ENCODE data around the gene HMGB4. TPM values are rescaled to one million over a fixed set of nuclear protein-coding genes. Genes with fewer than 3 reads are reported as not detected.

Gene HMGB4
- total and polyA plus RNA-seq, 2 donors (not counting 3 experiments of a cell fraction or from before 2014, with no cell fraction given), result not detected

- Histone ChIP-seq H3K4me1 (ENCODE audit: control insufficient read depth, extremely low read depth, insufficient read depth, low read length) (no peaks in the 10 kb centered on the region), H3K27me3 (ENCODE audit: control insufficient read depth in 2 of 2, insufficient read depth in 2 of 2, low read length in 2 of 2) (no peaks in the 10 kb centered on the region), H3K4me3 (replicated peaks in 1 of 3; ENCODE audit: insufficient read depth in 1 of 3, low read depth in 1 of 3, low read length in 3 of 3) (no peak overlapping the region), H2AFZ (ENCODE audit: low read depth, low read length) (no peak overlapping the region), H3K79me2 (ENCODE audit: control insufficient read depth, insufficient read depth, low read length) (no peaks in the 10 kb centered on the region), H3K36me3 (ENCODE audit: control insufficient read depth in 2 of 2, extremely low read depth in 1 of 2, insufficient read depth in 2 of 2, low read length in 2 of 2) (no peaks in the 10 kb centered on the region), H3K9me3 (replicated peaks; ENCODE audit: control insufficient read depth, insufficient read depth, low read length) (peaks cover 4% of the 10 kb centered on the region), H3K9ac (replicated peaks; ENCODE audit: extremely low read depth, insufficient read depth, low read length) (no peak overlapping the region), H3K9me1 (replicated peaks; ENCODE audit: control insufficient read depth, extremely low read depth, insufficient read depth, low read length) (no peaks in the 10 kb centered on the region), H3K27ac (ENCODE audit: insufficient read depth, low read depth, low read length) (no peak overlapping the region), H4K20me1 (replicated peaks; ENCODE audit: control insufficient read depth, extremely low read depth, insufficient read depth, low read length) (no peaks in the 10 kb centered on the region), H3K4me2 (ENCODE audit: insufficient read depth, low read length) (no peak overlapping the region)
- CTCF ChIA-PET, result no interaction called here
- TF ChIP-seq MAX (IDR thresholded peaks at IDR 0.05; ENCODE audit: insufficient read depth, insufficient read length), result no peak
- TF ChIP-seq POLR2AphosphoS5 (IDR thresholded peaks at IDR 0.05; ENCODE audit: insufficient read depth, low read depth, low read length), result no peak
- TF ChIP-seq, protein P1, sequence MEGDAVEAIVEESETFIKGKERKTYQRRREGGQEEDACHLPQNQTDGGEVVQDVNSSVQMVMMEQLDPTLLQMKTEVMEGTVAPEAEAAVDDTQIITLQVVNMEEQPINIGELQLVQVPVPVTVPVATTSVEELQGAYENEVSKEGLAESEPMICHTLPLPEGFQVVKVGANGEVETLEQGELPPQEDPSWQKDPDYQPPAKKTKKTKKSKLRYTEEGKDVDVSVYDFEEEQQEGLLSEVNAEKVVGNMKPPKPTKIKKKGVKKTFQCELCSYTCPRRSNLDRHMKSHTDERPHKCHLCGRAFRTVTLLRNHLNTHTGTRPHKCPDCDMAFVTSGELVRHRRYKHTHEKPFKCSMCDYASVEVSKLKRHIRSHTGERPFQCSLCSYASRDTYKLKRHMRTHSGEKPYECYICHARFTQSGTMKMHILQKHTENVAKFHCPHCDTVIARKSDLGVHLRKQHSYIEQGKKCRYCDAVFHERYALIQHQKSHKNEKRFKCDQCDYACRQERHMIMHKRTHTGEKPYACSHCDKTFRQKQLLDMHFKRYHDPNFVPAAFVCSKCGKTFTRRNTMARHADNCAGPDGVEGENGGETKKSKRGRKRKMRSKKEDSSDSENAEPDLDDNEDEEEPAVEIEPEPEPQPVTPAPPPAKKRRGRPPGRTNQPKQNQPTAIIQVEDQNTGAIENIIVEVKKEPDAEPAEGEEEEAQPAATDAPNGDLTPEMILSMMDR (IDR thresholded peaks at IDR 0.05; ENCODE audit: extremely low read depth in 1 of 2, insufficient read depth in 1 of 2, low read depth in 1 of 2, low read length in 2 of 2), result no peak
- TF ChIP-seq MYC (IDR thresholded peaks at IDR 0.05; ENCODE audit: low read depth, low read length), result no peak
- no peak for TF ChIP-seq GATA2 (IDR thresholded peaks at IDR 0.05; ENCODE audit: insufficient read depth, insufficient read length, low read depth, low read length)
- no peak for TF ChIP-seq POLR2A (IDR thresholded peaks at IDR 0.05; ENCODE audit: low read depth, low read length)
- no peak for TF ChIP-seq JUN (IDR thresholded peaks at IDR 0.05; ENCODE audit: borderline replicate concordance, insufficient read depth, insufficient read length, low read depth)
- intact Hi-C loops (cut with micrococcal nuclease) (no loop called here), dilution Hi-C loops (cut with MboI; ENCODE audit: extremely low pct_ligation_motif_present, low sequenced_read_pairs) (no loop called here)
- no TSS peak for BruUV-seq (replicated peaks)
- FAIRE-seq, result no peak
- no peak for DNase-seq (ENCODE audit: low read depth, low spot score)
- POLR2A ChIA-PET, result no interaction called here
Measured at GRCh38 chr1:33867684-33868083, 3.8 kb downstream of the HMGB4 start.
